Measurements from ENCODE around the gene SLC7A5.

The SLC7A5 gene

GRCh38 chr16:87819282-87819681 is 50.0 kb downstream of the SLC7A5 start:
- TF ChIP-seq FOXM1 (IDR thresholded peaks at IDR 0.05; ENCODE audit: borderline replicate concordance, low read depth) (no peak), MAX (IDR thresholded peaks at IDR 0.05) (no peak), RAD21 (IDR thresholded peaks at IDR 0.05; ENCODE audit: low read depth) (no peak), USF1 (IDR thresholded peaks at IDR 0.05) (no peak), ZBTB7A (IDR thresholded peaks at IDR 0.05; ENCODE audit: low read depth) (no peak), TCF12 (IDR thresholded peaks at IDR 0.05; ENCODE audit: low read depth) (no peak), TAF1 (IDR thresholded peaks at IDR 0.05; ENCODE audit: low read depth) (no peak), NFIC (IDR thresholded peaks at IDR 0.05) (no peak)

- TF ChIP-seq TEAD4 (IDR thresholded peaks at IDR 0.05) = no peak
- TF ChIP-seq TAF1 (IDR thresholded peaks at IDR 0.05; ENCODE audit: low read depth) = no peak
- TF ChIP-seq NFIC (IDR thresholded peaks at IDR 0.05) = no peak
- no peak for TF ChIP-seq ZBTB7A (IDR thresholded peaks at IDR 0.05; ENCODE audit: low read depth)
- TF ChIP-seq YY1 (IDR thresholded peaks at IDR 0.05; ENCODE audit: low read depth) = no peak
- no peak for TF ChIP-seq REST (IDR thresholded peaks at IDR 0.05; ENCODE audit: low read depth)
Observed at GRCh38 chr16:87818533-87819161, 50.7 kb downstream of the SLC7A5 start.

- TF ChIP-seq TAF1 (IDR thresholded peaks at IDR 0.05; ENCODE audit: low read depth) (no peak), EP300 (IDR thresholded peaks at IDR 0.05; ENCODE audit: borderline replicate concordance) (no peak), CREB1 (IDR thresholded peaks at IDR 0.05; ENCODE audit: low read depth) (no peak)
Observed at GRCh38 chr16:87817910-87818309, 51.4 kb downstream of the SLC7A5 start.

GRCh38 chr16:87816507-87817100 is 52.7 kb downstream of the SLC7A5 start:
- TF ChIP-seq EP300 (IDR thresholded peaks at IDR 0.05; ENCODE audit: borderline replicate concordance) = no peak
- no peak for TF ChIP-seq RAD21 (IDR thresholded peaks at IDR 0.05; ENCODE audit: low read depth)
- no peak for TF ChIP-seq CEBPB (IDR thresholded peaks at IDR 0.05)
- no peak for TF ChIP-seq TEAD4 (IDR thresholded peaks at IDR 0.05)
- TF ChIP-seq TCF12 (IDR thresholded peaks at IDR 0.05; ENCODE audit: low read depth) = no peak
- no peak for TF ChIP-seq REST (IDR thresholded peaks at IDR 0.05; ENCODE audit: low read depth)
- no peak for TF ChIP-seq YY1 (IDR thresholded peaks at IDR 0.05; ENCODE audit: low read depth)
- no peak for TF ChIP-seq EGR1 (IDR thresholded peaks at IDR 0.05)
- no peak for TF ChIP-seq NFIC (IDR thresholded peaks at IDR 0.05)
- TF ChIP-seq TAF1 (IDR thresholded peaks at IDR 0.05; ENCODE audit: low read depth) = no peak
- TF ChIP-seq FOXM1 (IDR thresholded peaks at IDR 0.05; ENCODE audit: borderline replicate concordance, low read depth) = no peak

- TF ChIP-seq ZBTB7A (IDR thresholded peaks at IDR 0.05; ENCODE audit: low read depth) (no peak), YY1 (IDR thresholded peaks at IDR 0.05; ENCODE audit: low read depth) (no peak)
Observed at GRCh38 chr16:87815567-87815966, 53.7 kb downstream of the SLC7A5 start.

GRCh38 chr16:87812200-87812656 is 57.1 kb downstream of the SLC7A5 start:
- TF ChIP-seq CEBPB (IDR thresholded peaks at IDR 0.05) = no peak
- TF ChIP-seq REST (IDR thresholded peaks at IDR 0.05; ENCODE audit: low read depth) = no peak
- no peak for TF ChIP-seq TCF12 (IDR thresholded peaks at IDR 0.05; ENCODE audit: low read depth)
- no peak for TF ChIP-seq MAX (IDR thresholded peaks at IDR 0.05)
- no peak for TF ChIP-seq CREB1 (IDR thresholded peaks at IDR 0.05; ENCODE audit: low read depth)
- TF ChIP-seq FOXM1 (IDR thresholded peaks at IDR 0.05; ENCODE audit: borderline replicate concordance, low read depth) = no peak
- TF ChIP-seq RAD21 (IDR thresholded peaks at IDR 0.05; ENCODE audit: low read depth) = no peak
- TF ChIP-seq EGR1 (IDR thresholded peaks at IDR 0.05) = no peak
